NT2/D1 (cell line): ENCODE results near the gene SMIM8.

Experiments used
- DNase-seq: peaks from one replicate; pipeline ENCODE4 v3.0.0-alpha.2; 2011; ENCODE audit warnings: low read depth, low spot score
- H3K27me3 ChIP-seq: 2 replicates; pipeline ENCODE4 v1.6.0; 2011; ENCODE audit warnings: mild to moderate bottlenecking; ENCODE audit not compliant: insufficient read length, insufficient read depth
- H3K36me3 ChIP-seq: 2 replicates; pipeline ENCODE4 v1.6.1; 2011; ENCODE audit warnings: mild to moderate bottlenecking, low read length, mixed read lengths; ENCODE audit not compliant: insufficient read depth, insufficient read length
- H3K4me1 ChIP-seq: 2 replicates; pipeline ENCODE4 v1.5.1; 2011; ENCODE audit not compliant: insufficient read depth, insufficient read length
- H3K4me3 ChIP-seq: 2 replicates; pipeline ENCODE4 v1.5.1; 2011; ENCODE audit warnings: low read depth; ENCODE audit not compliant: insufficient read length
- H3K9ac ChIP-seq: 2 replicates; pipeline ENCODE4 v1.6.0; 2011; ENCODE audit warnings: low read depth; ENCODE audit not compliant: insufficient read length
- H3K9me3 ChIP-seq: 2 replicates; pipeline ENCODE4 v1.5.1; 2011; ENCODE audit warnings: mild to moderate bottlenecking, low read length; ENCODE audit not compliant: insufficient read depth
- SUZ12 ChIP-seq: IDR thresholded peaks from 2 replicates; pipeline ENCODE4 v1.6.1; 2011; ENCODE audit not compliant: insufficient read length, insufficient read depth; ENCODE audit errors: extremely low read depth
- YY1 ChIP-seq: IDR thresholded peaks from 2 replicates; pipeline ENCODE4 v1.6.1; 2011; ENCODE audit not compliant: insufficient read length, insufficient read depth
- ZNF274 ChIP-seq: IDR thresholded peaks from 2 replicates; pipeline ENCODE4 v1.6.1; 2011; ENCODE audit warnings: mild to moderate bottlenecking, low read depth, low read length

The SMIM8 gene

GRCh38 chr6:87366899-87367298 lies 44.5 kb downstream of the SMIM8 start:
- H3K4me1 ChIP-seq = no peaks in the 10 kb centered on the region
- no peaks in the 10 kb centered on the region for H3K36me3 ChIP-seq
- H3K4me3 ChIP-seq = no peak overlapping the region
- H3K9ac ChIP-seq = no peak overlapping the region
- peaks cover 25% of the 10 kb centered on the region; the same call in 1 of the 2 replicates for H3K9me3 ChIP-seq
- no peaks in the 10 kb centered on the region for H3K27me3 ChIP-seq
- TF ChIP-seq SUZ12 (no peak), YY1 (no peak)
- no peak for DNase-seq

- no peak overlapping the region for H3K4me3 ChIP-seq
- H3K9me3 ChIP-seq = peaks cover 14% of the 10 kb centered on the region; the same call in 1 of the 2 replicates
- H3K27me3 ChIP-seq = no peaks in the 10 kb centered on the region
- H3K9ac ChIP-seq = no peak overlapping the region
- H3K36me3 ChIP-seq = no peaks in the 10 kb centered on the region
- no peak for TF ChIP-seq YY1
- no peak for TF ChIP-seq SUZ12
- no peak for TF ChIP-seq ZNF274
- no peaks in the 10 kb centered on the region for H3K4me1 ChIP-seq
- no peak for DNase-seq
Observed at GRCh38 chr6:87373377-87373776, 51.0 kb downstream of the SMIM8 start.

- TF ChIP-seq SUZ12 = no peak
- TF ChIP-seq ZNF274 = no peak
- TF ChIP-seq YY1 = no peak
- Histone ChIP-seq H3K4me3 (no peak overlapping the region), H3K4me1 (no peaks in the 10 kb centered on the region), H3K36me3 (no peaks in the 10 kb centered on the region), H3K9ac (no peak overlapping the region), H3K9me3 (no peaks in the 10 kb centered on the region), H3K27me3 (no peaks in the 10 kb centered on the region)
- no peak for DNase-seq
Observed at GRCh38 chr6:87375315-87375714, 52.9 kb downstream of the SMIM8 start.

GRCh38 chr6:87376643-87377042 lies 54.3 kb downstream of the SMIM8 start:
- H3K36me3 ChIP-seq = no peaks in the 10 kb centered on the region
- H3K9me3 ChIP-seq = no peaks in the 10 kb centered on the region
- no peak for DNase-seq
- H3K4me1 ChIP-seq = no peaks in the 10 kb centered on the region
- no peak overlapping the region for H3K9ac ChIP-seq
- no peaks in the 10 kb centered on the region for H3K27me3 ChIP-seq
- no peak overlapping the region for H3K4me3 ChIP-seq
- TF ChIP-seq ZNF274 (no peak), SUZ12 (no peak), YY1 (no peak)

- Histone ChIP-seq H3K4me1 (no peaks in the 10 kb centered on the region), H3K9me3 (no peaks in the 10 kb centered on the region), H3K27me3 (no peaks in the 10 kb centered on the region), H3K36me3 (no peaks in the 10 kb centered on the region), H3K9ac (no peak overlapping the region), H3K4me3 (no peak overlapping the region)
- DNase-seq = no peak
- TF ChIP-seq SUZ12 (no peak), ZNF274 (no peak), YY1 (no peak)
Observed at GRCh38 chr6:87378947-87379346, 56.6 kb downstream of the SMIM8 start.

- no peak overlapping the region for H3K4me3 ChIP-seq
- TF ChIP-seq SUZ12 (no peak), ZNF274 (no peak), YY1 (no peak)
- no peaks in the 10 kb centered on the region for H3K9me3 ChIP-seq
- no peak for DNase-seq
- H3K9ac ChIP-seq = no peak overlapping the region
- H3K4me1 ChIP-seq = no peaks in the 10 kb centered on the region
- H3K27me3 ChIP-seq = no peaks in the 10 kb centered on the region
- no peaks in the 10 kb centered on the region for H3K36me3 ChIP-seq
Observed at GRCh38 chr6:87382861-87383260, 60.5 kb downstream of the SMIM8 start.

- no peak overlapping the region for H3K4me3 ChIP-seq
- H3K4me1 ChIP-seq = no peaks in the 10 kb centered on the region
- DNase-seq = no peak
- TF ChIP-seq YY1 (no peak), SUZ12 (no peak), ZNF274 (no peak)
- H3K9ac ChIP-seq = no peak overlapping the region
- no peaks in the 10 kb centered on the region for H3K36me3 ChIP-seq
- no peaks in the 10 kb centered on the region for H3K27me3 ChIP-seq
- no peaks in the 10 kb centered on the region for H3K9me3 ChIP-seq
Observed at GRCh38 chr6:87384038-87384437, 61.6 kb downstream of the SMIM8 start.

- Histone ChIP-seq H3K27me3 (no peaks in the 10 kb centered on the region), H3K4me1 (no peaks in the 10 kb centered on the region), H3K9ac (no peak overlapping the region), H3K9me3 (no peaks in the 10 kb centered on the region), H3K4me3 (no peak overlapping the region), H3K36me3 (no peaks in the 10 kb centered on the region)
- TF ChIP-seq YY1 (no peak), ZNF274 (no peak), SUZ12 (no peak)
- DNase-seq = no peak
Observed at GRCh38 chr6:87384449-87384848, 62.1 kb downstream of the SMIM8 start.

- Histone ChIP-seq H3K4me1 (no peaks in the 10 kb centered on the region), H3K27me3 (no peaks in the 10 kb centered on the region), H3K9me3 (no peaks in the 10 kb centered on the region), H3K4me3 (no peak overlapping the region), H3K9ac (no peak overlapping the region), H3K36me3 (no peaks in the 10 kb centered on the region)
- no peak for TF ChIP-seq SUZ12
- no peak for TF ChIP-seq YY1
- TF ChIP-seq ZNF274 = no peak
- peak; percentile 27 for DNase-seq
Observed at GRCh38 chr6:87391334-87391733, 68.9 kb downstream of the SMIM8 start.
